Measurements from ENCODE around the gene SEC23IP.
"Not testable (repeated sequence)": the region's sequence is repeated elsewhere in the genome, so short reads cannot be mapped to it uniquely, and the experiment has no call there.

The SEC23IP gene

GRCh38 chr10:119891849-119892187 is 712 bp upstream of the SEC23IP start:
- H4K91ac ChIP-seq (ENCODE audit: low read length); H2BK15ac ChIP-seq (ENCODE audit: low read depth, poor library complexity, severe bottlenecking); H2BK12ac ChIP-seq (ENCODE audit: low read length in 2 of 2); H3K18ac ChIP-seq (ENCODE audit: low read depth in 1 of 2, low read length in 2 of 2); H2BK5ac ChIP-seq (ENCODE audit: low read depth, low read length, poor library complexity, severe bottlenecking); H3K4me1 ChIP-seq (ENCODE audit: control insufficient read depth, insufficient read depth, low read depth, low read length); H3K4ac ChIP-seq (ENCODE audit: low read depth in 1 of 2, low read length in 2 of 2); H3K27me3 ChIP-seq (ENCODE audit: control insufficient read depth in 1 of 2, insufficient read depth in 1 of 2, low read length in 2 of 2); H3K14ac ChIP-seq (ENCODE audit: low read length in 2 of 2); DNase-seq; H2AFZ ChIP-seq (ENCODE audit: low read depth, low read length); H3K27ac ChIP-seq (ENCODE audit: low read length, poor library complexity, severe bottlenecking); H3K23ac ChIP-seq (ENCODE audit: low read length in 2 of 2); H3K9me3 ChIP-seq (ENCODE audit: control insufficient read depth, low read length); H2BK120ac ChIP-seq (ENCODE audit: low read depth, low read length): not testable (repeated sequence)
- H4K8ac ChIP-seq (ENCODE audit: low read length): peak overlapping the region; percentile 58
- H3K4me2 ChIP-seq (ENCODE audit: low read length, poor library complexity, severe bottlenecking): peak overlapping the region; percentile 67
- peak overlapping the region; percentile 73 for H2AK5ac ChIP-seq (ENCODE audit: low read length, severe bottlenecking)
- peak overlapping the region in 1 of 2 experiments; percentile 97 for H3K4me3 ChIP-seq (ENCODE audit: insufficient read depth in 1 of 2, low read depth in 1 of 2, low read length in 2 of 2)
- peaks cover 6 to 17% of the 10 kb centered on the region in 2 experiments for H3K36me3 ChIP-seq (ENCODE audit: control insufficient read depth in 1 of 2, insufficient read depth in 2 of 2, low read depth in 1 of 2, low read length in 2 of 2)
- WGBS: 70% methylated on average over 13 of the region's 14 CpGs
- H3K79me1 ChIP-seq (replicated peaks; ENCODE audit: low read length, poor library complexity, severe bottlenecking): peaks cover 11% of the 10 kb centered on the region
- H3K9ac ChIP-seq (ENCODE audit: low read length): peak overlapping the region; percentile 96

GRCh38 chr10:119893074-119893473 is 544 bp downstream of the SEC23IP start:
- peak overlapping the region; percentile 45 for H2BK5ac ChIP-seq (ENCODE audit: low read depth, low read length, poor library complexity, severe bottlenecking)
- H3K4ac ChIP-seq (ENCODE audit: low read depth in 1 of 2, low read length in 2 of 2): peak overlapping the region; percentile 78 to 85
- H3K9me3 ChIP-seq (ENCODE audit: control insufficient read depth, low read length): no peaks in the 10 kb centered on the region
- peak overlapping the region; percentile 13 to 51 for H3K14ac ChIP-seq (ENCODE audit: low read length in 2 of 2)
- peak overlapping the region; percentile 32 for H3K27ac ChIP-seq (ENCODE audit: low read length, poor library complexity, severe bottlenecking)
- peak overlapping the region; percentile 96 for H3K9ac ChIP-seq (ENCODE audit: low read length)
- H3K79me1 ChIP-seq (replicated peaks; ENCODE audit: low read length, poor library complexity, severe bottlenecking): peaks cover 11% of the 10 kb centered on the region
- H3K23ac ChIP-seq (ENCODE audit: low read length in 2 of 2): peak overlapping the region in 1 of 2 experiments; percentile 57
- no peaks in the 10 kb centered on the region for H3K27me3 ChIP-seq (ENCODE audit: control insufficient read depth in 1 of 2, insufficient read depth in 1 of 2, low read length in 2 of 2)
- peak overlapping the region; percentile 64 for H2BK120ac ChIP-seq (ENCODE audit: low read depth, low read length)
- peak overlapping the region; percentile 90 to 91 for H3K18ac ChIP-seq (ENCODE audit: low read depth in 1 of 2, low read length in 2 of 2)
- H2BK12ac ChIP-seq (ENCODE audit: low read length in 2 of 2): peak overlapping the region in 1 of 2 experiments; percentile 29
- H4K91ac ChIP-seq (ENCODE audit: low read length): peak overlapping the region; percentile 90
- H4K8ac ChIP-seq (ENCODE audit: low read length): peak overlapping the region; percentile 92
- H2AK5ac ChIP-seq (ENCODE audit: low read length, severe bottlenecking): peak overlapping the region; percentile 88
- no peak overlapping the region for H2AFZ ChIP-seq (ENCODE audit: low read depth, low read length)
- H3K4me2 ChIP-seq (ENCODE audit: low read length, poor library complexity, severe bottlenecking): peak overlapping the region; percentile 94
- H2BK15ac ChIP-seq (ENCODE audit: low read depth, poor library complexity, severe bottlenecking): peak overlapping the region; percentile 41
- under 1% methylated on average over 7 of the region's 9 CpGs for WGBS
- peaks cover 9% of the 10 kb centered on the region for H3K4me1 ChIP-seq (ENCODE audit: control insufficient read depth, insufficient read depth, low read depth, low read length)
- peak overlapping the region; percentile 88 to 97 for H3K4me3 ChIP-seq (ENCODE audit: insufficient read depth in 1 of 2, low read depth in 1 of 2, low read length in 2 of 2)
- no peak for DNase-seq
- H3K36me3 ChIP-seq (ENCODE audit: control insufficient read depth in 1 of 2, insufficient read depth in 2 of 2, low read depth in 1 of 2, low read length in 2 of 2): peaks cover 6 to 17% of the 10 kb centered on the region in 2 experiments

GRCh38 chr10:119893845-119894427 is 1.4 kb downstream of the SEC23IP start:
- no peaks in the 10 kb centered on the region for H3K9me3 ChIP-seq (ENCODE audit: control insufficient read depth, low read length)
- whole genome bisulfite sequencing: 100% methylated on average over 3 of the region's 3 CpGs
- H2BK120ac ChIP-seq (ENCODE audit: low read depth, low read length): no peak overlapping the region
- no peak overlapping the region for H2BK15ac ChIP-seq (ENCODE audit: low read depth, poor library complexity, severe bottlenecking)
- no peak overlapping the region for H3K27ac ChIP-seq (ENCODE audit: low read length, poor library complexity, severe bottlenecking)
- no peak overlapping the region for H3K18ac ChIP-seq (ENCODE audit: low read depth in 1 of 2, low read length in 2 of 2)
- H3K27me3 ChIP-seq (ENCODE audit: control insufficient read depth in 1 of 2, insufficient read depth in 1 of 2, low read length in 2 of 2): no peaks in the 10 kb centered on the region
- H3K79me1 ChIP-seq (replicated peaks; ENCODE audit: low read length, poor library complexity, severe bottlenecking): peaks cover 11% of the 10 kb centered on the region
- H3K4me3 ChIP-seq (ENCODE audit: insufficient read depth in 1 of 2, low read depth in 1 of 2, low read length in 2 of 2): peak overlapping the region in 1 of 2 experiments; percentile 97
- H2BK12ac ChIP-seq (ENCODE audit: low read length in 2 of 2): no peak overlapping the region
- peak overlapping the region; percentile 96 for H3K9ac ChIP-seq (ENCODE audit: low read length)
- no peak overlapping the region for H2BK5ac ChIP-seq (ENCODE audit: low read depth, low read length, poor library complexity, severe bottlenecking)
- H3K36me3 ChIP-seq (ENCODE audit: control insufficient read depth in 1 of 2, insufficient read depth in 2 of 2, low read depth in 1 of 2, low read length in 2 of 2): peaks cover 10 to 25% of the 10 kb centered on the region in 2 experiments
- DNase-seq: no peak
- H3K23ac ChIP-seq (ENCODE audit: low read length in 2 of 2): no peak overlapping the region
- H4K8ac ChIP-seq (ENCODE audit: low read length): no peak overlapping the region
- no peak overlapping the region for H2AK5ac ChIP-seq (ENCODE audit: low read length, severe bottlenecking)
- H3K4ac ChIP-seq (ENCODE audit: low read depth in 1 of 2, low read length in 2 of 2): no peak overlapping the region
- no peak overlapping the region for H4K91ac ChIP-seq (ENCODE audit: low read length)
- no peak overlapping the region for H3K14ac ChIP-seq (ENCODE audit: low read length in 2 of 2)
- H2AFZ ChIP-seq (ENCODE audit: low read depth, low read length): no peak overlapping the region
- peak overlapping the region; percentile 39 for H3K4me2 ChIP-seq (ENCODE audit: low read length, poor library complexity, severe bottlenecking)
- peaks cover 11% of the 10 kb centered on the region for H3K4me1 ChIP-seq (ENCODE audit: control insufficient read depth, insufficient read depth, low read depth, low read length)

GRCh38 chr10:119896061-119896655 is 3.6 kb downstream of the SEC23IP start:
- Histone ChIP-seq H3K23ac (ENCODE audit: low read length in 2 of 2) (no peak overlapping the region), H3K4me1 (ENCODE audit: control insufficient read depth, insufficient read depth, low read depth, low read length) (peaks cover 11% of the 10 kb centered on the region), H3K36me3 (ENCODE audit: control insufficient read depth in 1 of 2, insufficient read depth in 2 of 2, low read depth in 1 of 2, low read length in 2 of 2) (peaks cover 15 to 39% of the 10 kb centered on the region in 2 experiments), H3K27ac (ENCODE audit: low read length, poor library complexity, severe bottlenecking) (no peak overlapping the region), H3K4me2 (ENCODE audit: low read length, poor library complexity, severe bottlenecking) (no peak overlapping the region), H2AK5ac (ENCODE audit: low read length, severe bottlenecking) (no peak overlapping the region), H2AFZ (ENCODE audit: low read depth, low read length) (no peak overlapping the region), H3K4me3 (ENCODE audit: insufficient read depth in 1 of 2, low read depth in 1 of 2, low read length in 2 of 2) (peak overlapping the region in 1 of 2 experiments; percentile 58), H3K27me3 (ENCODE audit: control insufficient read depth in 1 of 2, insufficient read depth in 1 of 2, low read length in 2 of 2) (no peaks in the 10 kb centered on the region), H2BK5ac (ENCODE audit: low read depth, low read length, poor library complexity, severe bottlenecking) (no peak overlapping the region), H3K9me3 (ENCODE audit: control insufficient read depth, low read length) (no peaks in the 10 kb centered on the region), H3K14ac (ENCODE audit: low read length in 2 of 2) (no peak overlapping the region), H2BK12ac (ENCODE audit: low read length in 2 of 2) (no peak overlapping the region), H3K18ac (ENCODE audit: low read depth in 1 of 2, low read length in 2 of 2) (peak overlapping the region in 1 of 2 experiments; percentile 22), H3K79me1 (replicated peaks; ENCODE audit: low read length, poor library complexity, severe bottlenecking) (peaks cover 7% of the 10 kb centered on the region), H3K4ac (ENCODE audit: low read depth in 1 of 2, low read length in 2 of 2) (no peak overlapping the region), H4K8ac (ENCODE audit: low read length) (no peak overlapping the region), H2BK15ac (ENCODE audit: low read depth, poor library complexity, severe bottlenecking) (no peak overlapping the region), H3K9ac (ENCODE audit: low read length) (peak overlapping the region; percentile 37), H4K91ac (ENCODE audit: low read length) (no peak overlapping the region), H2BK120ac (ENCODE audit: low read depth, low read length) (no peak overlapping the region)
- WGBS: 65% methylated on average over 4 of the region's 4 CpGs
- DNase-seq: peak; percentile 66
